Stimulated activated CD4-positive, alpha-beta T cell treated with anti-CD3 and anti-CD28 coated beads, Interleukin-4, amount 100 ng/mL, for 48 hours (primary cell): ENCODE measurements around the gene UNC79.

Experiments
- DNase-seq, 2 donors: peaks; one replicate each; pipeline ENCODE4 v3.0.0-alpha.2; 2020; ENCODE audit warnings: low read depth in 2 of 2

The UNC79 gene

GRCh38 chr14:93548102-93548843, 117.5 kb downstream of the UNC79 start:
- DNase-seq = no peak

- no peak for DNase-seq
These were observed 118.9 kb downstream of the UNC79 start for GRCh38 chr14:93549595-93549994.

- DNase-seq = no peak
These were observed 134.2 kb downstream of the UNC79 start for GRCh38 chr14:93564918-93565317.

GRCh38 chr14:93566065-93566693, 135.4 kb downstream of the UNC79 start:
- DNase-seq = no peak

- no peak for DNase-seq
These were observed 140.5 kb downstream of the UNC79 start for GRCh38 chr14:93571275-93571674.

- DNase-seq = no peak
These were observed 148.4 kb downstream of the UNC79 start for GRCh38 chr14:93579178-93579577.

GRCh38 chr14:93582516-93582915, 151.8 kb downstream of the UNC79 start:
- DNase-seq = no peak

GRCh38 chr14:93587330-93587729, 156.6 kb downstream of the UNC79 start:
- no peak for DNase-seq

- DNase-seq = no peak
These were observed 160.8 kb downstream of the UNC79 start for GRCh38 chr14:93591506-93591905.

- DNase-seq = no peak
These were observed 162.0 kb downstream of the UNC79 start for GRCh38 chr14:93592786-93593185.

GRCh38 chr14:93606091-93606490, 175.4 kb downstream of the UNC79 start:
- DNase-seq = no peak

GRCh38 chr14:93619176-93619793, 188.5 kb downstream of the UNC79 start:
- peak in 1 of 2 donors; percentile 6 for DNase-seq

GRCh38 chr14:93628048-93628447, 197.3 kb downstream of the UNC79 start:
- DNase-seq = no peak

- DNase-seq = no peak
These were observed 198.9 kb downstream of the UNC79 start for GRCh38 chr14:93629643-93630042.

- DNase-seq = no peak
These were observed 208.1 kb downstream of the UNC79 start for GRCh38 chr14:93638790-93639189.

GRCh38 chr14:93643127-93643526, 212.4 kb downstream of the UNC79 start:
- DNase-seq = no peak

GRCh38 chr14:93643676-93644075, 212.9 kb downstream of the UNC79 start:
- no peak for DNase-seq

GRCh38 chr14:93645200-93645599, 214.5 kb downstream of the UNC79 start:
- DNase-seq = no peak

- peak; percentile 4 to 7 for DNase-seq
These were observed 217.9 kb downstream of the UNC79 start for GRCh38 chr14:93648440-93649168.

- DNase-seq = no peak
These were observed 223.9 kb downstream of the UNC79 start for GRCh38 chr14:93654599-93654998.

- no peak for DNase-seq
These were observed 224.5 kb downstream of the UNC79 start for GRCh38 chr14:93655078-93655750.

- no peak for DNase-seq
These were observed 227.1 kb downstream of the UNC79 start for GRCh38 chr14:93657875-93658274.
